HPDE6-E6E7 (cell line): ENCODE measurements around the gene ARRDC4.
"Not testable (repeated sequence)": the region's sequence is repeated elsewhere in the genome, so short reads cannot be mapped to it uniquely, and the experiment has no call there.

Experiments
- DNase-seq: peaks from one replicate; pipeline ENCODE4 v3.0.0; 2011; ENCODE audit warnings: missing footprints; ENCODE audit errors: extremely low spot score

Gene ARRDC4

GRCh38 chr15:97966924-97967620 lies 6.6 kb downstream of the ARRDC4 start:
- DNase-seq, result no peak

GRCh38 chr15:97967881-97968280 lies 7.4 kb downstream of the ARRDC4 start:
- DNase-seq, result no peak

GRCh38 chr15:97968380-97968779 lies 7.9 kb downstream of the ARRDC4 start:
- DNase-seq, result no peak

- no peak for DNase-seq
Observed at GRCh38 chr15:97972366-97972765, 11.9 kb downstream of the ARRDC4 start.

GRCh38 chr15:97976129-97976528 lies 15.6 kb downstream of the ARRDC4 start:
- no peak for DNase-seq

DNA sequence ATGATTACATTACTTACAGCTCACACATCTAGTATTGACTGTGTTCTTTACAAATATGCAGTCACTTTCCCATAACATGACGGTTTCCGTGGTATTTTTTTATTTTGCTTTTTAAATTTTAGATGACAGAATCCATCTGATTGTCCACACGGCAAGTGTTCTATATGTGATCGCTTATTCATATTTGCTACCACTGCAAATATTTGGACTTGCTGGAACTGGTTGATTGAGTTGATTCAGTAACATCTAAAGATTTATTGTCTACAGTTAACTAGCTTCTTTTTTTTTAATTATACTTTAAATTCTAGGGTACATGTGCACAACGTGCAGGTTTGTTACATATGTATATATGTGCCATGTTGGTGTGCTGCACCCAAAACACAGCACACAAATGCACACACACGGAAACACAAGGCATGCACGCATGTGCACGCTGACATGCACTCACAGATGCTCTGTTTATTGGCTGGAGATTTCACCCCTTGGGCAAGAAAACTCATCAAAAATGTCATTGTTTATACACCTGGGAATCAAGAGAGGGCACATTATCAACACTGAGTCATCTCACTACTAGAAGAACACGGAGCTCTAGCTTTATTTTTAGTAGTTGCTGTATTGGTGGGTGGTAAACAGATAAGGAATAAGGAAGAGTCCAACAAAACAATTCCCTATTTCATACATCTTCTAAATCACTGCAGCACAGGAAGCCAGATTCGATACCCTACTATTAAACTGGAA lies 16.4 kb downstream of the ARRDC4 start:
- peak; percentile 69 for DNase-seq

DNA sequence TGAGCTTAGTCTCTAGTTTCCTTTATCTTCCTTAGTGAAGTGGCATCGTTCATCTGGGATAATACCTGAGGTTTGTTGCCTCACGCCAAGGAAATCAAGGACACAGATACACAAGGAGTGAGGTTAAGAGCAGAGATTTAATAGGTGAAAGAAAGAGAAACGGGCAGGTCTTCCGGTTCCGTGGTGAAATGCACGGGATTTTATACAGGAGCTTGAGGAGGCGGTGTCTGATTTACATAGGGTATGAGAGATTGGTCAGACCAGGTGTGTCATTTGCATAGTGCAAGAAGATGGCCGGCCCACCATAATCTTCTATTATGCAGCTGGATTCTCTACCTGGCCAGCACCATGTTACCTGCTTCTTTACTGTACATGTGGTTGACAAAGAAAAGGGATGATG lies 17.2 kb downstream of the ARRDC4 start:
- no peak for DNase-seq

- DNase-seq, result no peak
Observed at GRCh38 chr15:97978401-97979139, 18.1 kb downstream of the ARRDC4 start.

- DNase-seq, result no peak
Observed at GRCh38 chr15:97979140-97979520, 18.6 kb downstream of the ARRDC4 start.

DNA sequence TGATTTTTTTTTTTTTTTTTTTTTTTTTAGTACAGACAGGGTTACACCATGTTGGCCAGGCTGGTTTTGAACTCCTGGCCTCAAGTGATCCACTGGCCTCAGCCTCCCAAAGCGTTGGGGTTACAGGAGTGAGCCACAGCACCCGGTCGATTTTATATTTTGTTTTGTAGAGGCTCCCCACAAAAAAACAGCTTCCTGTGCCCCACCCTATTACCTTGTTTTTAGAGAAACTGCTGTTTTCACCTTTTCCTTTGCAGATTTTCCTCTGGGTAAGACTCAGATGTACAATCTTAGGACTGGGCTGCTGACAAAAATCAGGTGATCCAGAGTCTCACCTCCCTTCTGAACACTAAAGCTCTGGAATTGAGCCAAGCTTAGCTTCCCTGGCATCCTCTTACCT lies 20.6 kb downstream of the ARRDC4 start:
- DNase-seq, result no peak

DNA sequence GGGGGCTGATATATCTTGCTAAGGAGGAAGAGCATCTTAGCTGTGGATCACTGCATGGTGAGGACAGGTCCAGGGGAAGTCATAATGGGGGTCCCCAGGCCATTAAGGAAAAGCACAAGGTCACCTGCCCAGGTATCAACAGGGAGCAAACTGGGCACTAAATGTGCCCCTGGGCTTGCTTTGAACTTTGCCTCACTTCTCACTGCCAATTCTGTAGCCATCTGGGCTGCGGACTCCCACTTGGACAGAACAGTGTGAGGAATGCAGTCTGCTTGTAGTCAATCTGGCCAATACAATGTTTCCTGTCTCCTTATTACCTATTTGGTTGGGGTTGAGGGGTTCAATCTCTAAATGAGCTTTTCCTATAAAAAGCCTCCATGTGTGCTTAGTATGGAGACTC lies 21.3 kb downstream of the ARRDC4 start:
- no peak for DNase-seq

- DNase-seq, result no peak
Observed at GRCh38 chr15:97984157-97984556, 23.7 kb downstream of the ARRDC4 start.

GRCh38 chr15:97985979-97986378 lies 25.5 kb downstream of the ARRDC4 start:
- DNase-seq, result not testable (repeated sequence)

GRCh38 chr15:97986781-97987180 lies 26.3 kb downstream of the ARRDC4 start:
- no peak for DNase-seq

DNA sequence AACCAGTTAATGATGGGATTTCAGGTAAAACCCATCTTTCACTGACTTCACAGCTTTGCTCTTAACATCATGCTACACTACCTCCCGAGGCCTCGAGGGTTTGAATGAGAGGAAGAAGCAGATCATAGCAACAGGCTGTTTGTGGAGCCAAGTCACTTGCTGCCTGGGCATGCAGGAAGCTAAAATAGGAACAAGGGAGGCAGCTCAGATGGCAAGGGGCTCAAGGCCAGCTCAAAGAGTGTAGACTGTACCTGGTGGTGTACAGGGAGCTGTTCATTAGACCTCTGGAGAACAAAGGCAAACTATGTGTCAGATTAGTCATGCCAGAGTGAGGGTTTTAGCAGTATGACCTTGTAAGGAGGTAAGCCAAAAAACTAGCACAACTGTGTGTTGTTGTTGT lies 28.8 kb downstream of the ARRDC4 start:
- no peak for DNase-seq

GRCh38 chr15:97991972-97992541 lies 31.6 kb downstream of the ARRDC4 start:
- DNase-seq, result no peak

DNA sequence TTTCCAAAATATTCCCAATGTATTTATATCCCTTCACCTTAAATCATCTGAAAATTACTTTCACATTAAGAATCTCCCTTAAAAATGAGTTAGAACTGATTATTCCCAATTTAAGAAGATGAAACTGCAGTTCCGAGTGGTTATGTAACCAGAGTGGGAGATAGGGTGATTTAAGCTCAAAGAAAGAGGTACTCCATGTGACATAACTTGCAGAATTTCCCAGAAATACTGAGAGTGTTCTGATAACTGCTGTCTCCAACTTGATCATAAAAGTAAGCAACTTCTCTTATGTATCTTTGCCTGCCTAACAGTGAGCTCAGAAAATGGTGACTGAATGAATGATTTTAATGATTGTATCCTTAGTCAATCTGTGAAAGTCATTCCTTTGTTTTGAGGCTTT lies 32.3 kb downstream of the ARRDC4 start:
- DNase-seq, result no peak

- DNase-seq, result no peak
Observed at GRCh38 chr15:97993310-97993738, 32.8 kb downstream of the ARRDC4 start.

- no peak for DNase-seq
Observed at GRCh38 chr15:97994236-97994635, 33.7 kb downstream of the ARRDC4 start.

DNA sequence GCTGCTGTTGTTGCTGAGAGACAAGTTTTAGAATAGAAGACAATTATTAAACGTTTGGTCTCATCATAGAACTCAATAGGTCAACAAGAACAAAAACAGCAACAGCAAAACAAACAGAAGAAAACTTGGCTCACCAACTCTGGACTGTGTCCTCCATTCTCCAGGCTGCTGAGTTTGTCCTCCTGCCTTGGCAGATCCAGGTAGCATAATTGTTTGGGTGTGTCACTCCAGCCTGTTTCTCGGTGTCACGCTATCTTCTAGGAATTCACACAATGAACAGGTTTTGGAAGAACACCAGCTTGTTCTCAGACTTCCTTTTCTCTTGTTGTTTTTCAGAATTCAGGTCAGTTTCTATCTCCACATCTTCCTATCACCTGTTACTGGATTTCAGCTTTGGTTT lies 34.7 kb downstream of the ARRDC4 start:
- DNase-seq, result no peak

DNA sequence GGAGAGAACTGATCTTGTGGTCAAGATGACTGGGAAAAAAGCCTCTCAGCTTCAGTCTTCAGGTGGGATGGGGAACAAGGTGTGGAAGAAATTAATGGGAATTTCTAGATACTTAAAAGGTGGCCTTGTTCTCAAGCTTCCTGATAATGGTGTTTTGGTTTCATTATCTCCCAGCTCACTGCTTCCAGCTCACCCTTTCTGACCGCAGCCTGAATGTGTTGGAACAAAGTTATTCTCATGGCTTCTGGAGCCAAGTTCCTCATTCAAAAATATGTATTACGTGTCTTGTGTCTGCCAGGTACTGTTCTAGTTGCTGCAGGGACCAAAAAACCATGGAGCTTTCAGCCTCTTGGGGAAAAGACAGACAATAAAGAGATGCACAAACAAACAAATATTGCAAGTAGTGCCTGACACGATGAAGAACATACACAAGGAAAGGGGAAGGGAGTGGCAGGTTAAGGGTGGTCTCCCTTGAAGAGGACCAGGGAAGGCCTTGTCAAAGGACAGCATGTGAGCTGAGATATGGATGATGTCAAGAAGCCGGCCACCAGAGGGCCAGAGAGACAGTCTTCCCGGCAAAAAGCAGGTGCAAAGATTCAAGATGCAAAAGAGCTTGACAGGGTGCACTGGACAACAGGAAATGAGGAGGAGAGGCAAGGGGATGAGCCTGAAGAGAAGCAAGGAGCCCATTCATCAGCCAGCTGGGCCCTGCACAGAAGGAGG lies 35.5 kb downstream of the ARRDC4 start:
- no peak for DNase-seq
